ENCODE data around the gene FSIP1. TPM values are rescaled to one million over a fixed set of nuclear protein-coding genes. Genes with fewer than 3 reads are reported as not detected.

FSIP1 gene
- polyA plus RNA-seq, 2 of the 4 experiments (the other 2 are of a cell fraction) = 0.71 to 0.93 TPM

DNA sequence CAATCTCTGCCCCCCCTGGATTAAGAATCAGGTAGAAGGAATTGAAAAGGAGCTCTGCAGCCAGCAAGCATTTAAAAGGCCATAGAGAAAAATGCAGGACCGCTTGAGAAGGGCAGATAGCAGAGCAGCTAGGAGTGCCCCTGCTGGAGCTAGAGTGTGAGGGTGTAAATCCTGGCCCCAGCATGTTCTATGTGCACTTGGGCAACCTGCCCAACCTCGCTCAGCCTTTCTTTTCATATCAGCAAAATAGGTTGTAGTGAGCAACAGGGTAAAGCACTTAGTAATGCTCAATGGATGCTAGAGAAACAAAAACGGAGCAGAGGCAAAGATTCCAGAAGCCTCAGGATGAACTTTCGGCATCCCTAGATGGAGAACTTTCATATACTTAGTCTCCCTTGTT, 226.8 kb downstream of the FSIP1 start:
- no peak for TF ChIP-seq SREBF2 (IDR thresholded peaks at IDR 0.05)
- TF ChIP-seq PHF8 (IDR thresholded peaks at IDR 0.05; ENCODE audit: borderline replicate concordance, low read depth) = no peak
- no peak for DNase-seq (ENCODE audit: low read depth in 1 of 2, low spot score in 1 of 2)
- Histone ChIP-seq H3K4me2 (no peak overlapping the region), H3K9me3 (no peaks in the 10 kb centered on the region), H3K27ac (no peak overlapping the region), H3K4me3 (no peak overlapping the region), H3K4me1 (no peaks in the 10 kb centered on the region)
- CTCF ChIA-PET = interaction anchor here (0.6 kb wide), 1 partner anchor 872 kb away, joined by 3 read pairs; no protein-coding TSS in a partner anchor
- WGBS (ENCODE audit: missing lambda C conversion rate) = 71% methylated on average over 4 of the region's 4 CpGs
- POLR2A ChIA-PET = no interaction called here
- ATAC-seq = no peak
- FAIRE-seq = no peak

DNA sequence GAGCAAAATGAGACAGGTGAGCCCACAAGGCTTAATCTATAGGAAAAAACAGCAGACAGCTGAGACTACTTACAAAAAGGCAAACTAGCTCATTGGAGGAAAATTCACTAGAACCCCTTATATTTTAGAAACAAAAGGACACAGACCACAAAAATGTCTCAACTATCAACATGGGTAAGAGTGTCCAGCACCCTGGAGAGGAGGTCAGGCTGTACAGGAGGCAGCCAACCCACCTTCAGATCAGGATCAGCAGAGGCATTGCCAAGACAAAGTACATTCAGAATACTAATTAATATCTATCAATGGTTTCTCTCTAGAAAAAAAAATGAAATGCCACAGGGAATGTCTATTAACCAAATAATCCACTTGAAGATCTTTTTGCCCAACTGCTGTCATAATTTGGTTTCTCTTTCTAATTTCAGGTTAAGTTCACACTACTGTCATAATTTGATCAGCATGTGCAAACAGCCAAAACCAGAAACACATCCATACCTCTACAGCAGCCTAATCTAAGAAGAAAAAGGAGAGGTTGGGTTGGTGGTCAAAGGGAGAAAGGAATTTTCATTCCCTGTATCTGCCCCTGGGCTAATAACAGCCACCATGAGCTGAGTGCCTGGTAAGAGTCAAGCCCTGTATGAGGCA, 227.8 kb downstream of the FSIP1 start:
- CTCF ChIA-PET = interaction anchor here (1.2 kb wide), 1 partner anchor 25 kb away, joined by 3 read pairs; no protein-coding TSS in a partner anchor
- POLR2A ChIA-PET = no interaction called here
- no peak for ATAC-seq

DNA sequence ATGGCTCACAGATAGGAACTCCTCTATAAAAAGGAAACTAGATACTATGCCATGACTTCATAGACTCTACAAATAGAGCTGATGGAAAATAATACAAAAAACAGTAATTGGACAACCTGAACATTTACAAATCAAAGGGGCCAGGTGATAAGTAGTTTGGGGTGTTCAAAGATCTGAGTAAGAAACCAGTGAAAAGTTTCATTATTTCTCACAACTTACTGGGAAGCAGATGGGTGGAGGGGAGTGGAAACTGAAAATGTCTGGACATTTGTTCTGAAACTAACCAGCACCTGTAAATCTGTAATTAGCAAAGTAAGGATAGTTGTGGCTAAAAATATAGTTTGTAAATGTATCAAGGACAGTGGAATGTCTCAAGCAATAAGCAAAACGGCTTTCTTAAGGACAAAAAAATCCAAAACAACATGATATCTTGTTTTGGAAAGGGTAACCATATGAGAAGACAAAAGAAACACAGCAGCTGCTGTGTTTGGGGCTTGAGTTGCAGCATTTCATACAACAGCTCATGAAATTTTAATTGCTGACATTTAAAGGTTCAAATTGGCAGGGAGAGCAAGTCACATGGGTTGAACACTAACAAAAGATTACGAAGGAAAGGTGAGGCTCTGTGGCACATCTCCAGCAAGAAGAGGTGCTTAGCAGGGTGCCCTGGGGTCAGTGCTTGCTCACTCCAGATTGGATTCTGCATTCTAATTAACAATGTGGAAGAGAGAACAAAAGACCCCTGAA, 228.5 kb downstream of the FSIP1 start:
- DNase-seq (ENCODE audit: low read depth in 1 of 2, low spot score in 1 of 2) = no peak
- 25% methylated on average over 2 of the region's 2 CpGs for WGBS (ENCODE audit: missing lambda C conversion rate)
- Histone ChIP-seq H3K27ac (no peak overlapping the region), H3K4me3 (no peak overlapping the region), H3K9me3 (no peaks in the 10 kb centered on the region), H3K4me1 (no peaks in the 10 kb centered on the region), H3K4me2 (no peak overlapping the region)
- ATAC-seq = no peak
- FAIRE-seq = no peak
- ChIA-PET CTCF (interaction anchor here (1.2 kb wide), 1 partner anchor 26 kb away, joined by 3 read pairs; no protein-coding TSS in a partner anchor), POLR2A (no interaction called here)
- TF ChIP-seq, protein P1, sequence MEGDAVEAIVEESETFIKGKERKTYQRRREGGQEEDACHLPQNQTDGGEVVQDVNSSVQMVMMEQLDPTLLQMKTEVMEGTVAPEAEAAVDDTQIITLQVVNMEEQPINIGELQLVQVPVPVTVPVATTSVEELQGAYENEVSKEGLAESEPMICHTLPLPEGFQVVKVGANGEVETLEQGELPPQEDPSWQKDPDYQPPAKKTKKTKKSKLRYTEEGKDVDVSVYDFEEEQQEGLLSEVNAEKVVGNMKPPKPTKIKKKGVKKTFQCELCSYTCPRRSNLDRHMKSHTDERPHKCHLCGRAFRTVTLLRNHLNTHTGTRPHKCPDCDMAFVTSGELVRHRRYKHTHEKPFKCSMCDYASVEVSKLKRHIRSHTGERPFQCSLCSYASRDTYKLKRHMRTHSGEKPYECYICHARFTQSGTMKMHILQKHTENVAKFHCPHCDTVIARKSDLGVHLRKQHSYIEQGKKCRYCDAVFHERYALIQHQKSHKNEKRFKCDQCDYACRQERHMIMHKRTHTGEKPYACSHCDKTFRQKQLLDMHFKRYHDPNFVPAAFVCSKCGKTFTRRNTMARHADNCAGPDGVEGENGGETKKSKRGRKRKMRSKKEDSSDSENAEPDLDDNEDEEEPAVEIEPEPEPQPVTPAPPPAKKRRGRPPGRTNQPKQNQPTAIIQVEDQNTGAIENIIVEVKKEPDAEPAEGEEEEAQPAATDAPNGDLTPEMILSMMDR (IDR thresholded peaks at IDR 0.05) = no peak
- no peak for TF ChIP-seq CBX8 (IDR thresholded peaks at IDR 0.05)
- TF ChIP-seq CHD2 (IDR thresholded peaks at IDR 0.05; ENCODE audit: low read length, partially characterized antibody) = no peak
- no peak for TF ChIP-seq CEBPB (IDR thresholded peaks at IDR 0.05)
- TF ChIP-seq SMC3 (IDR thresholded peaks at IDR 0.05) = no peak
- TF ChIP-seq, protein P2, sequence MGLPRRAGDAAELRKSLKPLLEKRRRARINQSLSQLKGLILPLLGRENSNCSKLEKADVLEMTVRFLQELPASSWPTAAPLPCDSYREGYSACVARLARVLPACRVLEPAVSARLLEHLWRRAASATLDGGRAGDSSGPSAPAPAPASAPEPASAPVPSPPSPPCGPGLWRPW (IDR thresholded peaks at IDR 0.05) = no peak
- TF ChIP-seq, protein P3, sequence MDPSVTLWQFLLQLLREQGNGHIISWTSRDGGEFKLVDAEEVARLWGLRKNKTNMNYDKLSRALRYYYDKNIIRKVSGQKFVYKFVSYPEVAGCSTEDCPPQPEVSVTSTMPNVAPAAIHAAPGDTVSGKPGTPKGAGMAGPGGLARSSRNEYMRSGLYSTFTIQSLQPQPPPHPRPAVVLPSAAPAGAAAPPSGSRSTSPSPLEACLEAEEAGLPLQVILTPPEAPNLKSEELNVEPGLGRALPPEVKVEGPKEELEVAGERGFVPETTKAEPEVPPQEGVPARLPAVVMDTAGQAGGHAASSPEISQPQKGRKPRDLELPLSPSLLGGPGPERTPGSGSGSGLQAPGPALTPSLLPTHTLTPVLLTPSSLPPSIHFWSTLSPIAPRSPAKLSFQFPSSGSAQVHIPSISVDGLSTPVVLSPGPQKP (IDR thresholded peaks at IDR 0.05; ENCODE audit: low read depth, low read length) = no peak
- no peak for TF ChIP-seq POLR2A (IDR thresholded peaks at IDR 0.05; ENCODE audit: low read length)

More for the DNA sequence above, 227.8 kb downstream of the FSIP1 start:
- no peak for TF ChIP-seq TFCP2L1 (CRISPR knock-in tag; IDR thresholded peaks at IDR 0.05)
- no peak for DNase-seq (ENCODE audit: low read depth in 1 of 2, low spot score in 1 of 2)
- Histone ChIP-seq H3K27ac (no peak overlapping the region), H3K9me3 (no peaks in the 10 kb centered on the region), H3K4me1 (no peaks in the 10 kb centered on the region), H3K4me3 (no peak overlapping the region), H3K4me2 (no peak overlapping the region)
- FAIRE-seq = no peak

DNA sequence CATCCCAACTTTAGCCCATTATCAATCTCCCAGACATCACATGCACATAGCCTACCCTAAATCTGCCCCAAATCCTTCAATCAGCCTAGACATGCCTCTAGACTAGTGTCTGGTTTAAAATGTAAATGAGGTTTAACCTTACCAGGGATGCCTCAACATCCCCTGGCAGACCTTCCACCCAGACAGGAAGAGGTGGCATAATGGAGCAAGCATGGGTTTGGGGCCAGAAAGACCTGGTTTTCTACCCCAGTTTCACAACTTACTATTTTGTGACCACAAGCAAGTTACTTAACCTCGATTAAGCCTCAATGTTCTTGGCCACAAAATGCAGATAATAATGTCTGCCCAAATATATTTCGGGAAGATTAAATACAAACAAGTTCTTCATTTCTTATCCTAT, 230.1 kb downstream of the FSIP1 start:
- no peaks in the 10 kb centered on the region for H3K9me3 ChIP-seq
- H3K27ac ChIP-seq = no peak overlapping the region
- POLR2A ChIA-PET = no interaction called here
- no peak overlapping the region for H3K4me3 ChIP-seq
- no peaks in the 10 kb centered on the region for H3K4me1 ChIP-seq
- H3K4me2 ChIP-seq = no peak overlapping the region
- WGBS (ENCODE audit: missing lambda C conversion rate) = 50% methylated on average over 2 of the region's 2 CpGs
- CTCF ChIA-PET = no interaction called here
- ATAC-seq (no peak), DNase-seq (ENCODE audit: low read depth in 1 of 2, low spot score in 1 of 2) (no peak), FAIRE-seq (no peak)
- TF ChIP-seq NPAS2 (CRISPR knock-in tag; IDR thresholded peaks at IDR 0.05; ENCODE audit: borderline replicate concordance) = no peak
- no peak for TF ChIP-seq EHMT2 (IDR thresholded peaks at IDR 0.05; ENCODE audit: low read depth)
- TF ChIP-seq HOXB5 (CRISPR knock-in tag; IDR thresholded peaks at IDR 0.05) = no peak
- TF ChIP-seq EHF (CRISPR knock-in tag; IDR thresholded peaks at IDR 0.05) = no peak
- no peak for TF ChIP-seq JUN (IDR thresholded peaks at IDR 0.05)
- no peak for TF ChIP-seq FOXS1 (CRISPR knock-in tag; IDR thresholded peaks at IDR 0.05)
- TF ChIP-seq NR3C1 (IDR thresholded peaks at IDR 0.05) = no peak
- no peak for TF ChIP-seq HOXA7 (CRISPR knock-in tag; IDR thresholded peaks at IDR 0.05)
- no peak for TF ChIP-seq ZNF302 (CRISPR knock-in tag; IDR thresholded peaks at IDR 0.05)
- TF ChIP-seq, protein P4, sequence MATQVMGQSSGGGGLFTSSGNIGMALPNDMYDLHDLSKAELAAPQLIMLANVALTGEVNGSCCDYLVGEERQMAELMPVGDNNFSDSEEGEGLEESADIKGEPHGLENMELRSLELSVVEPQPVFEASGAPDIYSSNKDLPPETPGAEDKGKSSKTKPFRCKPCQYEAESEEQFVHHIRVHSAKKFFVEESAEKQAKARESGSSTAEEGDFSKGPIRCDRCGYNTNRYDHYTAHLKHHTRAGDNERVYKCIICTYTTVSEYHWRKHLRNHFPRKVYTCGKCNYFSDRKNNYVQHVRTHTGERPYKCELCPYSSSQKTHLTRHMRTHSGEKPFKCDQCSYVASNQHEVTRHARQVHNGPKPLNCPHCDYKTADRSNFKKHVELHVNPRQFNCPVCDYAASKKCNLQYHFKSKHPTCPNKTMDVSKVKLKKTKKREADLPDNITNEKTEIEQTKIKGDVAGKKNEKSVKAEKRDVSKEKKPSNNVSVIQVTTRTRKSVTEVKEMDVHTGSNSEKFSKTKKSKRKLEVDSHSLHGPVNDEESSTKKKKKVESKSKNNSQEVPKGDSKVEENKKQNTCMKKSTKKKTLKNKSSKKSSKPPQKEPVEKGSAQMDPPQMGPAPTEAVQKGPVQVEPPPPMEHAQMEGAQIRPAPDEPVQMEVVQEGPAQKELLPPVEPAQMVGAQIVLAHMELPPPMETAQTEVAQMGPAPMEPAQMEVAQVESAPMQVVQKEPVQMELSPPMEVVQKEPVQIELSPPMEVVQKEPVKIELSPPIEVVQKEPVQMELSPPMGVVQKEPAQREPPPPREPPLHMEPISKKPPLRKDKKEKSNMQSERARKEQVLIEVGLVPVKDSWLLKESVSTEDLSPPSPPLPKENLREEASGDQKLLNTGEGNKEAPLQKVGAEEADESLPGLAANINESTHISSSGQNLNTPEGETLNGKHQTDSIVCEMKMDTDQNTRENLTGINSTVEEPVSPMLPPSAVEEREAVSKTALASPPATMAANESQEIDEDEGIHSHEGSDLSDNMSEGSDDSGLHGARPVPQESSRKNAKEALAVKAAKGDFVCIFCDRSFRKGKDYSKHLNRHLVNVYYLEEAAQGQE (IDR thresholded peaks at IDR 0.05) = no peak
- no peak for TF ChIP-seq NFE2L2 (conservative IDR thresholded peaks at IDR 0.05; ENCODE audit: low read length)
- no peak for TF ChIP-seq HEYL (CRISPR knock-in tag; IDR thresholded peaks at IDR 0.05)
- no peak for TF ChIP-seq CHD4 (IDR thresholded peaks at IDR 0.05; ENCODE audit: borderline replicate concordance)
- no peak for TF ChIP-seq BHLHE40 (IDR thresholded peaks at IDR 0.05; ENCODE audit: low read depth, low read length)
- no peak for TF ChIP-seq CBX8 (IDR thresholded peaks at IDR 0.05)
